ENCODE results near the gene GALNT18.
"Not testable (repeated sequence)": the region's sequence is repeated elsewhere in the genome, so short reads cannot be mapped to it uniquely, and the experiment has no call there.

DNA sequence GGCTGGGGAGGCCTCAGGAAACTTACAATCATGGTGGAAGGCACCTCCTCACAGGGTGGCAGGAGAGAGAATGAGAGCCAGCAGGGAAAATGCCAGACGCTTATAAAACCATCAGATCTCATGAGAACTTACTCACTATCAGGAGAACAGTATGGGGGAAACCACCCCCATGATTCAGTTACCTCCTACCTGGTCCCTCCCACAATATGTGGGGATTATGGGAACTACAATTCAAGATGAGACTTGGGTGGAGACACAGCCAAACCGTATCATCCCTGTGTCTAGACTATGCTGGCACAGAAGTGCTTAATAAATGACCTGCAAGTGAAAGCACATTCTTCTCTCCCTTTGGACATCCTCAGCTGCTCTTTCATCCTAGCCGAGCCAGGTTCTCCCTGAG is 174.2 kb downstream of the GALNT18 start:
- TF ChIP-seq, protein P1, sequence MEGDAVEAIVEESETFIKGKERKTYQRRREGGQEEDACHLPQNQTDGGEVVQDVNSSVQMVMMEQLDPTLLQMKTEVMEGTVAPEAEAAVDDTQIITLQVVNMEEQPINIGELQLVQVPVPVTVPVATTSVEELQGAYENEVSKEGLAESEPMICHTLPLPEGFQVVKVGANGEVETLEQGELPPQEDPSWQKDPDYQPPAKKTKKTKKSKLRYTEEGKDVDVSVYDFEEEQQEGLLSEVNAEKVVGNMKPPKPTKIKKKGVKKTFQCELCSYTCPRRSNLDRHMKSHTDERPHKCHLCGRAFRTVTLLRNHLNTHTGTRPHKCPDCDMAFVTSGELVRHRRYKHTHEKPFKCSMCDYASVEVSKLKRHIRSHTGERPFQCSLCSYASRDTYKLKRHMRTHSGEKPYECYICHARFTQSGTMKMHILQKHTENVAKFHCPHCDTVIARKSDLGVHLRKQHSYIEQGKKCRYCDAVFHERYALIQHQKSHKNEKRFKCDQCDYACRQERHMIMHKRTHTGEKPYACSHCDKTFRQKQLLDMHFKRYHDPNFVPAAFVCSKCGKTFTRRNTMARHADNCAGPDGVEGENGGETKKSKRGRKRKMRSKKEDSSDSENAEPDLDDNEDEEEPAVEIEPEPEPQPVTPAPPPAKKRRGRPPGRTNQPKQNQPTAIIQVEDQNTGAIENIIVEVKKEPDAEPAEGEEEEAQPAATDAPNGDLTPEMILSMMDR (IDR thresholded peaks at IDR 0.05) = not testable (repeated sequence)
- not testable (repeated sequence) for TF ChIP-seq POLR2AphosphoS5 (IDR thresholded peaks at IDR 0.05)

Data from prostate gland (tissue), 2 donors.